SH-SY5Y (cell line): ENCODE results near the gene CYP2U1.

Source experiments
- GATA2 ChIP-seq: IDR thresholded peaks from 2 replicates; pipeline ENCODE4 v1.6.1; 2011; ENCODE audit warnings: mild to moderate bottlenecking, low read depth, low read length
- GATA3 ChIP-seq: IDR thresholded peaks from 2 replicates; pipeline ENCODE4 v1.6.1; 2011; ENCODE audit warnings: low read depth, mild to moderate bottlenecking, low read length, moderate library complexity

DNA sequence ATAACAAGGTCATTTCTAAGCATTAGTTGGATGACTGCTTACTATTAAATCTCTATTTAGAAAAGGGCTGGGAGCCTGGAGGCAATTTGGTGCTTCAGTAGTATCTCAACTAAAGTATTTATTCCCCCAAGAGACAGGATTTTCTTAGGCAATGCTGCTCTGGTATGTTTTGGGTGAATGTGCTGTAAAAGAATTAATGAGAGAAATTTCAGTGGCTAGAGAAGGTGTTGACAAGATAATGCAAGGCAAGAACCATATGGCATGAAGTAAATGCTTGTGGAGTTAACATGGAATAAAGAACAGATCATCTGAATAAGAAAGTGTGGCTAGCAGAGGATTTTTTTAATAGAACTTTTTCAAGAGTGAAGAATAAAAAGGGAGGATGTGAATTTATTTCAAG, 3.9 kb downstream of the CYP2U1 start:
- TF ChIP-seq GATA2 (no peak), GATA3 (no peak)
